HG03064 (cell line): ENCODE data around the gene RNF126.

Source experiments
- ATAC-seq: cut with Tn5 transposase; IDR thresholded peaks from one replicate; pipeline ENCODE4 v1.9.1; 2021; ENCODE audit warnings: low read depth; ENCODE audit not compliant: unreplicated experiment

RNF126 gene

DNA sequence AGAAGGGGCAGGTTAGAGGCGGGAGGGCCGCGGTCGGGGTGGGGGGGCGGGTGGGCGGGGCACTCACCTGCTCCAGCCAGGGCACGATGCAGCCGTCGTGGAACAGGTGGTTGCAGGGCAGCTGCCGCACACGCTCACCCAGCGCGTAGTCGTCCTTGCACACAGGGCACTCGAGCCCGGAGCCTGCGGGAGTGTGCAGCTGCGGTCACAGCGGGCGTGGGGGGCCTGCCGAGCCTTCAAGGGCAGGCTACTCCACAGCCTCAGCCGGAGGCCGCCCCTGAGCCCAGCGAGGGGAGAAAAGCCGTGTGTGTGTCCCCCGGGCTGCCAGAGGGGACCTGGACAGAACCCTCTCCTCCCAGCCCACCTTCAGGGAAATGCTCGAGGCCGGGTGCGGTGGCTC is 14.7 kb downstream of the RNF126 start:
- no peak for ATAC-seq

DNA sequence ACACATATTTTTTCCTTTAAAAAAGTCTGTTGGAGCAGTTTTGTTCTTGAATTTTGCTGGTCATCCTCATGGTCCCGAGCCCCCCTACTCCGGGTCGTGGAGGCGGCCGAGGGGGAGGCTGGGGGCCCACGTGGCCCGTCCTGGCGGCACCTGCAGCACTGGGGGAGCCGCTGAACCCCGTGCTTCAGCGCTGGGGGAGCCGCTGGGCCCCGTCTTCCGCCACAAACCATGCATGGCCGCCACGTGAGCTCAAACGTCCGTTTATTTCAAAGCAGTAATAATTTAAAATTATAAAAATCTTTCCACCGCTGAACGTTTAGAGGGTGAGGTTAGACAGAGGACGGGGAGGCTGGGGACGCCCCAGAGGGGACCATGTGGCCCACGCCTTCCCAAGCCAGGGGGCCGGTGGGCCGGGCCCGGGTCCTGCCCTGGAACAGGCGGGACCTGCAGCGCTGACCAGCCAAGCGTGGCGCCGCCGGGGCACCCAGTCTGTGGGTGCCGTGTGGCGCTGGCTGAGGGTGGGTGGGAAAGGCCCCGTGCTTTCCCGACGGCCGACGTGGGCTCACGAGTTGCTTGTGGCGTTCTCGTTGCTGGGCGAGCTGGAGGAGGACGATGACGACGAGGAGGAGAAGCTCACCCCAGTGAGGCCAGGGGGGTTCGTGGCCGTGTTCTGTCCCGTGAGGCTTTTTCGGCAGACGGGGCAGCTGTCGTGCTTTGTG is 15.3 kb downstream of the RNF126 start:
- ATAC-seq, result no peak

DNA sequence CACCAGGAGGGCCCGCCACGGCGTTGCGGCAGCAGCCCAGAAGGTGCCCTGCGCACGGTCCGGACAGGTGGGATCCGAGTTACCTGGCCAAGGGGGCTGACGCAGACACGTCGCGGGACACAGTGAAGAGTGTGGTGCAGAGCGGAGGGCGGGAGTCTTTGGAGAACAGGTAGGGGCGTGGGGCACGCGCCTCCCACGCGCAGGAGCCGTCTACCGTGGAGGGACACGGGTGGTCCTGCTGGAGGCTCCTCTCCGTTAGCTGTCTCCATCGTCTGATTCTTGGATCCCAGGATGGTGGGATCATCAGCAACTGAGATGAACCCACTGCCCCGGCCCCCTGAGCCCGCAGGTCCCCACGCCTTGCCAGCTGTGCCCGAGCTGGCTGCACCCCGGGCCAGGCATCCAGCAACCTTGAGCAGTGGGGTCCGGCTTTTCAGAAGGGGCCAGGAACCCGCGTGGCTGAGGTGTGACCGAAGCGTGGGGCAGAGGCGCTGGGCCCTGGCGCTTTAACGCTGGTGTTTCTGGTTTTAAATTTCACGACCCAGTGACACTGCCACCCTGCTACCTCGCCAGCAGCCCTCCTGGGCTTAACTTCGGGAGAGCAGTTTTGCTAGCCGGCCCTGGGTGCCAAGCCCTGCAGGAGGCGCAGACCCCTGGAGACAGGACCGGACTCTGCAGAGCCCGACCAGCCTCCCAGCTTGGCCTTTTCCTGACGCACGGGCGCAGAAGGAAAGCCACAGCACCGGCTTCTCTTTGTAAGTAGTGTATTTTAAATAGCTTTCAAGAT is 16.0 kb downstream of the RNF126 start:
- no peak for ATAC-seq

DNA sequence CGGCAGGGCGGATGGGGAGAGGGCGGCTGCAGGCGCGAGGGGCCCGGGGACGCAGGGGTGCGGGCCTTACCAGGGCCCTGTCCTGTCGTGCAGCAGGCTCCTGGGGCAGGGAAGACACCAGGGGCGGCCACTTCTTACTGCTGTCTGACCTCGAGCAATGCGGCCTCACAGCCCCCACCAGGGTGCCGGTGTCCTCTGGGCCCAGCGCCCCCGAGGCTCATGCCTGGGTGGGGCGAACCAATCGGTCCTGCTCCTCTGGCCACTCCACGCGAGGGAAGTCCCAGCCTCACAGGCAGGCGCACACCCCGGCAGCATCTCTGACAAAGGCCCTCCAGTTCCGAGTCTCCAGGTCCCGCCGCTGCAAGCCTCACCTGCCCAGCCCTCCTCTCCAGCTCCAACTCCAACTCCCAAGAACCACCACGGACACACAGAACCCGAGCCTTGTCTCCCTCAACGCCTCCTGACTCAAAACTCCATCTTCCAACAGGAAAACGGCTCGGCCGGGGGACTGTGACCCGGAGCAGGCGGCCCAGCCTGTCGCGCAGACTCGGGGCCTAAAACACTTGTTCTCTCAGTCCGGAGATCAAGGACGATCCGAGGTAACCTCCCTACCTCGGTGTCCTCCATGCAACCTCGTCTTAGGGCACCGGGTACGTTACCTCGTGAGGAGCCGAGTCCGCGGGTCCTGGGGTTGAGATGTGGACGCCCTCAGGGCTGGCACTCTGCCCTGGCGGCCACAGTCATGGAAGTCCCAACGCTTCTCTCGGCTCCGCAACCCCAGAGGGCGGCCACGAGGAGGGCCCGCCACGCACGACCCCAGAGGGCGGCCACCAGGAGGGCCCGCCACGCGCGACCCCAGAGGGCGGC is 16.9 kb downstream of the RNF126 start:
- ATAC-seq, result no peak

DNA sequence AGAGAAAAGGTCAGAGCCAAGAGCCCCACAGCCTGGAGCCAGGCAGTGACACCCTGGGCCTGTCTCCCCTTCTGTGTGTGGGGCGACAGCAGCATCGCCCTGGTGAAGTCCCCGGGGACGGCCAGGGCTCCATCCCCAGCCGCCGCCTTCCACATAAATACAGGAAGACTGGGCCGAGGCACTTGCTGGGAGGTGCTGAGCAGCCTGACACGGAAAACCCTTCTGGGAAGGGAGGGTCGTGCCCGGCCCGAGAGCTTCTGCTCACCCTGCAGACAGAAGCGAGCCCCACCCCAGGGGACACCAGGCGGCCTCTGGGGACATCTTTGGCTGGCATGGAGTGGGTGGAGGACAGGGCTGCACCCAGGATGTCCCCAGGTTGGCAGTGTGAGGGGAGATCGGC is 18.2 kb downstream of the RNF126 start:
- ATAC-seq, result no peak

DNA sequence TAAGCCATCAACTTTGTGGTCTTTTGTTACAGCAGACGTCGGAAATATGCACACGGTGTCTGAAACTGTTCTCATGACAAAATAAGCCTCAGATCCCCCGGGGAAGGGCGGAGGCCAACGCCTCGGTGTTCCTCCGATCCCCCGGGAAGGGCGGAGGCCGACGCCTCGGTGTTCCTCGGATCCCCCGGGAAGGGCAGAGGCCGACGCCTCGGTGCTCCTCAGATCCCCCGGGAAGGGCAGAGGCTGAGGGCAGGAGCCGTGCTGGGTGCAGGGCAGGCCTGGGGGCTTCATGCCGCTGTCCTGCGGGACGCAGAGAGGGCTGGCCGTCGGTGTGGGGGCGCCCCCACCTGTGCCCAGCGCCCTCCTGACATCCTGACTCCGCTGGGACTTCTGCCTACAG is 18.7 kb downstream of the RNF126 start:
- no peak for ATAC-seq

DNA sequence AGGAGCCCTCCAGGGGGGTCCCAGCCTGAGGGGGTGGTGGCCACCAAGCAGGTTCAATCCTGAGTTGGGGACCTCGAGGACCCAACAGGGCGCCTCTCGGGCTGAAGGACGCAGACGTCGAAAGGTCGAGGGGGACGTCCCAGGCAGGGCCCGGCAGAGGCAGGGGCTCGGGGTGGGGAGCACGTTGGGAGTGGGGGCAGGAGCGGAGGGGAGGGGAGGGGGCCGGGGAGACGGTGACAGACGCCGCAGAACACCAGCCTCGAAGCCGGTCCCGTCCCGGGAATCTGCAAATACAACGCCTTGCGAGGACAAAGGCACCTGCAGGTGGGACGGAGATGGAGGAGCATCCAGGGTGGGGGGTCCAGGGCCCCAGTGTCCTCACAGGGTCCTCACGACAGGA is 19.3 kb downstream of the RNF126 start:
- ATAC-seq, result no peak

DNA sequence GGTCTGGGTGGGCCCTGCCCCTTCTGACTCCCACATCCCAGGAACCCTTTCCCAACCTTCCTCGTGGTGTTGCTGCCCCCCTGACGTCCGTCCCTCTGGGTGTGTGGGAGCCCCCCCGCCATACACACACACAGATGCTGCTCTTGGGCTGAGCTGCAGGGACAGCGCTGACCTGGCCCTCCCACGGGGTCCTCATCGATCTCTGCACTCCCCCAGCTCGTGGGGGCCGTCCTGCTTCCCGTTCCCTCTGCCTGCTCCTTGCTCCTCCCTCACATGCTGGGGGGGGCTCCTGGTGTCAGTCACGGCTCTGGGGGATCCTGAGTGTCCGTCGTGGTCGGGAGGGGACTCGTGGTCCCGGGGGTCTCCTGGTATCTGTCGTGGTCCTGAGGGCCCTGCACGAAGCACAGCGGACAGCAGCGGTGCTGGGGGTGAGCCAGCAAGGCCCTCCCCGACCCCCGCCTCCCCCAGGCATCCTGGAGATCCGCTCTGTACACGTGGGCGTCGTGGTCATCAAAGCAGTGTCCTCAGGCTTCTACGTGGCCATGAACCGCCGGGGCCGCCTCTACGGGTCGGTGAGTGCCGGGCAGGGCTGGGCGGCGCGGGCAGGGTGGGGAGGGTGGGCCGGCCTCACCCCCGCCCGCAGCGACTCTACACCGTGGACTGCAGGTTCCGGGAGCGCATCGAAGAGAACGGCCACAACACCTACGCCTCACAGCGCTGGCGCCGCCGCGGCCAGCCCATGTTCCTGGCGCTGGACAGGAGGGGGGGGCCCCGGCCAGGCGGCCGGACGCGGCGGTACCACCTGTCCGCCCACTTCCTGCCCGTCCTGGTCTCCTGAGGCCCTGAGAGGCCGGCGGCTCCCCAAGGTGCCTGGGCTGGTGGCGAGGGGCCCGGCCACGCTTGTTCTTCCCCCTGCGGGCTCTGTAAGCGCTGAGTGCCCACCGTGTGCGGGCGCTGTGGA is 20.0 kb downstream of the RNF126 start:
- ATAC-seq, result no peak

DNA sequence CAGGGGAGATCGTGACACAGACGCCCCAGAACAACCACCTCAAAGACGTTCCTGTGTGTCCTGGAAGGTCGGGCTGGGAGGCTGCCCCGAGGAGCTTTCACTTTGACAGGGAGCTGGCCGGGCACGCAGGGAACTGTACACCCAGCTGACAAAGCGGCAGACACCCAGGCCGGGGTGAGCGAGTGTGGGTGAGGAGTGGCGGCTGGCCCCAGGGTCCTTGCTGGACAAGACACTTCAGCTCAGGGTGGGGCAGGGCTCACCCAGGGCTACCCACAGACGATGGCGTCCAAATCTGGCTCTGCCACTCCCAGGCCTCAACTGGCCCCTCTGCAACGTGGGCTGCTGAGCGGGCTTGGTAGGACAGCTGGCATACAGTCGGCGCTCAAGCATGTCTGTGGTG is 21.3 kb downstream of the RNF126 start:
- ATAC-seq, result no peak

DNA sequence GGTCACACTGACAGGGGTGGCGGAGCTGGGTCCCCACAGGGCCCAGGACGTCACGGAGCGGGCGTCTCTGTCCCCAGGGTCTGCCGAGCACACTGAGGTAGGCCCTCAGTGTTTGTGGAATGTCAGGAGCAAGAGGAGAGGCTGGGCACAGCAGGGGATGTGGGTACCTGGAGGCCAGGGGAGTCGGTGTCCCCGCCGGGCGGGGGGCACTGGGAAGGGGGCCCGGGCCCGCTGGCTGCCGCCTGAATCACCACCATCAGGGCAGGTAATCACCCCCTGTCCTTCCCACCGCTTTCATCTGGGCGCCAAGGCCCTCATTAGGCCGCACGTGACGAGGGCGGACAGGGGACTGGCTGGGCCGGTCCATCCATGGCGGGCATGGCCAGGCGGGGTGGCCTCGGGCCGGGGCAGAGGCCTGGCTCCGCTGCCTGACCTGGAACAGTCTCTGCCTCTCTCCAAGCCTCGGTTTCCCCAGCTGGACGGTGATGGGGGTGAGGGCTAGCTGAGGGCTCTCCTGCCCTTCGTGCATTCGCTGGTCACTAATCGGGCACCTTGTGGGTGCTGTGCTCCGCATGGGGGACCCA is 22.3 kb downstream of the RNF126 start:
- no peak for ATAC-seq

DNA sequence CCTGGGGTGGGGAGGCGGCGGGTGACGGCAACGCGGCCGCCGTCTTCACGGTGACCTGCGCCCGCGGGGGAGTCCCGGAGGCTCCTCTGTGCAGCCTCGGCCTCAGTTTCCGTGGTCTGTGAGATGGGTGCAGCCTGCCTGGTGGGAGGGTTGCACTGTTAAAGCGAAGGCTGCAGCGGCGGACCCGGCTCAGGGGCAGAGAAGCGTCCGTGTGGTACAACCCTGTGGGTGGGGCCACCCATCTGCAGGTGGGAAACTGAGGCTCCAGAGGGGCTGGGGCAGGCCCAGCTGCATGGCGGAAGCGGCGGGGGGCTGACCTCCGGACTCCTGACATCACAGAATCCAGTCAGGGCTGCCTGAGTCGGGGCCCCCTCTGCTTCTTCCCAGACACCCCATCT is 22.9 kb downstream of the RNF126 start:
- no peak for ATAC-seq

DNA sequence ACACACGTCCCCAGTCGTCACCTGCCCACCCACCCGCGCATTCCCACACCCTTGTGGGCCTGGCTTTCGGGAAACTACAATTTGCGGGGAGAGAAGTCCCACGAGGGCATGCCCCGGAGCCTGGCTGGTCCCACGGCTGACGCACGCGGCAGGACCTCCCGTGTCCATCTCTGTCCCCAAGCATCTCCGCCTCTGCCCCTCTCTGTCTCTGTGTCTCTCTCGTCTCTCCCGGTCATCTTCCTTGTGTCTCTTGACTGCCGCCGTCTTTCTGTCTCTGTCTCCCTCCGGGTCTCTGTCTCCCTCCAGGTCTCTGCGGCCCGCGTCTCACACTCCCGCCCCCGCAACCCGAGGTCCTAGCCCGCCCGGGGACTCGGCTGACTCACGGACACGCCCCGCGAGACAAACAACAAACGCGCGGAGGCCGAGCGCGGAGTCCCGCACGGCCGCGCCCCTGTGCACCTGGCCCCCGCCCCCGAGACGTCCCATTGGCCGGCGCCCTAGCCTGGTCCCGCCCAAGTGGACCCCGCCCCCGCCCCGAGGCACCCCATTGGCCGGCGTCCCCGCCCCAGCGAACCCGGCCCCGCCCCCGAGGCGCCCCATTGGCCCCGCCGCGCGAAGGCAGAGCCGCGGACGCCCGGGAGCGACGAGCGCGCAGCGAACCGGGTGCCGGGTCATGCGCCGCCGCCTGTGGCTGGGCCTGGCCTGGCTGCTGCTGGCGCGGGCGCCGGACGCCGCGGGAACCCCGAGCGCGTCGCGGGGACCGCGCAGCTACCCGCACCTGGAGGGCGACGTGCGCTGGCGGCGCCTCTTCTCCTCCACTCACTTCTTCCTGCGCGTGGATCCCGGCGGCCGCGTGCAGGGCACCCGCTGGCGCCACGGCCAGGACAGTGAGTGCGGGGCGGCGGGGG is 23.5 kb downstream of the RNF126 start, which contains the start of gene FGF22:
TSS of gene FGF22 (plus strand) at position 627 of the 908 bp plus-strand sequence. CDS start at position 674, 47 bp downstream.
- ATAC-seq, result no peak

DNA sequence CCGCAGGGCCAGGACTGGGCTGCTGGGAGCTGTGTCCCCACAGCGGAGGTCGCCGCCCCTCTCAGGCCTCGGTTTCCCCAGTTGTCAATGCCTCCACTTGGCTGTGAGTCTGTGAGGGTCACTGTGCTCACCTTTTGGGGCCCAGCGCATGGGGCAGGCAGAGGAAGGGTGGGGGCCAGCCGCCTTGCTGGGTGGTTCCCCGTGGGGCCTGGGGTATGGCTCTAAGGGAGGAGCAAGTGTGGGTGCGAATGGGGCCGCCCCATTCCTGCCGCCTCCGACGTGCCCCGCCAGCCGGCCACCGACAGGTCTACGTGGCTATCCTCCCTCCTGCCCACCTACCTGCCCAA is 24.1 kb downstream of the RNF126 start:
- ATAC-seq, result no peak

DNA sequence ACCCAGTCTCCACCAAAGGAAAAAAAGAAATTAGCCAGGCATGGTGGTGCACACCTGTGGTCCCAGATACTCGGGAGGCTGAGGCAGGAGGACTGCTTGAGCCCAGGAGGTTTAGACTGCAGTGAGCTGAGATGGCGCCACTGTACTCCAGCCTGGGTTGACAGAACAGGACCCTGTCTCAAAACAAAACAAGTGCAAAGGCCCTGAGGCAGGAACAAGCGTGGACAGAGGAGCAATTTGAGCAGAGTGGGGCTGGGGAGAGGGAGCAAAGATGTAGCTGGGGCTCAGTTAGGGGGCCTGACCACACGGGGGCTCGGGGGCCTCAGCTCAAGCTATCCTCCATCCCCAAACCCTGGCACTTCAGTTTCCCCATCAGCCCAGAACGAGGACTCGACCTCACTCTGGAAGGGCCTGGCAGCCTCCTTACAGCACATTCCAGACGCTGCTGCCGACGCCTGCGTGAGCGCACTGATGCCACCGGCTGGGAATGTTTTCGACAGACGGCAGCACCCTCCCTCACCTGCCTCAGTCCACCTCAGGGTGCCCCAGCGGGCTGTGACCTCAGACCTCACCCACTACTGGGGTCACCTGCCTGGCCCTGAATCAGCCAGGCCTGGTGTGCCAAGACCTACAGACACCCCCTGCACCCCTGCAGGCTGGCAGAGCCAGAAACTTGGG is 27.9 kb downstream of the RNF126 start:
- ATAC-seq, result no peak

DNA sequence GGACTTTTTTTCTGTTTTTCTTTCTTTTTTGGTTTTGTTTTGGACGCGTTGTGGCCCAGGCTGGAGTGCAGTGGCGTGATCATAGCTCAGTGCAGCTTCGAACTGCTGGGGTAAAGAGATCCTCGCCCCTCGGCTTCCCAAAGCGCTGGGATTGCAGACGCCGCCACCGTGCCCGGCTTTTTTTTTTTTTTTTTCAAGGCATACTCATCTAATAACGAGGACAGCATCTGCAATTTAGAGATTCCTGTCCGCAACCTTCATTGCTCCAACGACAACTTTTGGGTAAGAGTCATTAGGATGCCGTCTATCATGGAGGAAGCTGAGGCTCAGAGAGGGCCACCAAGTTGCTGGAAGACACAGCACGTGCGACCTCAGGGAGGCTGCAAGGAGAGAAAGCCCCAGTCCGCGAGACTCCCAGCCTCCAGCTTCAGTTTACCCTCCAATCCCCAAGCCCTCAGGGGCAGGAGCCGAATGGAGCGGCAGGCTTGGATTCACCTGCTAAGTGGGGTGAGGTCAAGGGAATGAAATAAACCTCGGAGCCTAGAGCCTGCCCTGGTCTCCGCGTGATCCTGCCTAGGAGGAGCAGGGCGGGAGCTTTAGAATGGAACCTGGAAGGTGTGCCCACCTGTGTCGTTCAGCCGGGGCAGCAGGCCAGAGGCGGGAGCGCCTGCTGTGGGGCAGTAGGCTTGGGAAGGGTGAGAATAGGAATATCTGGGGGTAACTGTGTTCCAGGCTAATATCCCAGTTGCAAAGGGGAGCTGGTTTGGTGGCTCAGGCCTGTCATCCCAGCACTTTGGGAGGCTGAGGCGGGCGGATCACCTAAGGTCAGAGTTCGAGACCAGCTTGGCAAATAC is 29.0 kb downstream of the RNF126 start:
- no peak for ATAC-seq

DNA sequence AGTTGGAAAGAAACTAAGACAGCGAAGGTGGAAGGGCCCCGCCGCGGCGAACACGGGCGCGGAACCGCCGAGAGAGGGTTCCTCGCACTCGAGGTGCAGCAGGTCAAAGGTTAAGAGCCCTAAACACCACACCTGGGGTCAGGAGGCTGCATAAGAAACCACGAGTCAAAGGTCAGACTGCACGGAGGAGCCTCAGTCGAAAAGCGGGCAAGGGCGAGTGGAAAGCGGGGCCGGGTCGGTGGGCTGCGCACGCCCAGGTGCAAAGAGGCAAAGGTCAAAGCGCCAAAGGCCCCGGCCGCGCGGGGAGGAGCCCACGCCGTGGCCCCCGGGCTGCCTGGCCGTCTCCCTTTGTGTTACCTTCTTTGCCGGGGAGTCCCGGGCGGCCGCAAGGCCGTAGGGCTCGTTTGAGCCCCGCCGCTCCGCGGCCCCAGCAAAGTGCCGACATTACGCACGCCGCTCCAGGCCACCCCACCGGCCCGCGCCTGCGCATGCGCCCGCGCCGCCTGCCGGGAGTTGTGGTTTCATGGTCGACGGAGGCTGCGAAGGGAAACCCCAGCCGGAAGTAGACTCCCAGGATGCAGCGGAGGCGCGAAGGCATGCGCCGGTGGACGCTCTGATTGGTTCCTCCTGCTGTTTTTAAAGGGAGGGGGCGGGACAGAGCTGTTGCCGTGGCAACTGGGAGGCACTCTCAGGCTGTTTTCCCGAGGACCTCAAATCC is 29.8 kb downstream of the RNF126 start, which contains the start of gene POLRMT:
TSS of gene POLRMT (minus strand) at position 470 of the 718 bp plus-strand sequence. CDS start at position 445, 25 bp downstream.
- ATAC-seq, result peak; percentile 66
